ENCODE results near the gene SORCS1. TPM values are rescaled to one million over a fixed set of nuclear protein-coding genes. Genes with fewer than 3 reads are reported as not detected.
A peak's percentile ranks its signal among the peaks of the same experiment; 100 is the strongest.

SORCS1 gene
- total RNA-seq, 1 experiment from 2014 or later = not detected

DNA sequence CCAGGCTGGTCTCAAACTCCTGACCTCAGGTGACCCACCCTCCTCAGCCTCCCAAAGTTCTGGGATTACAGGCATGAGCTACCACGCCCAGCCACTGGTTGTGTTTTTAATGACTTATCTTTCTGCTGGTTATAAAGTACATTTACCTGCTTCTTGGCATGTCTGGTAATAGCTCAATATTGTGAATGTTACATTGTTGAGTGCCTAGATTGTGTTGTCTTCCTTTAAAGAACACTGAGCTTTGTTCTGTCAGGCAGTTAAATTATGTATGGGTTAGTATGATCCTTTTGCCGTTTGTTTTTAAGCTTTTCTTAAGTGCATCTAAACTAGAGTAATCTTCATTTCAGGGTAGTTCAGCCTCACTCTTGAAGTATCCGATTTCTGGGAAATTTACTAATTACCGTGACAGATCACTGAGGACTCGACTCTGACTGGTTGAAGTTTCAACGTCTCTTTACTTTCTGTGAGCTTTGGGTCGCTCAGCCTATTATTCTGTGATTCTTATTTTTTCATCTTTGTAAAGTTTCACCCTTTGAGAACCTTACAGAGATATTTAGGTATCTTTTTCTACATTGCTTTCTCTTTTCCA is 617.4 kb downstream of the SORCS1 start:
- DNase-seq (ENCODE audit: low spot score) = no peak

GRCh38 chr10:106542461-106542860 is 622.0 kb downstream of the SORCS1 start:
- DNase-seq (ENCODE audit: low spot score) = no peak

DNA sequence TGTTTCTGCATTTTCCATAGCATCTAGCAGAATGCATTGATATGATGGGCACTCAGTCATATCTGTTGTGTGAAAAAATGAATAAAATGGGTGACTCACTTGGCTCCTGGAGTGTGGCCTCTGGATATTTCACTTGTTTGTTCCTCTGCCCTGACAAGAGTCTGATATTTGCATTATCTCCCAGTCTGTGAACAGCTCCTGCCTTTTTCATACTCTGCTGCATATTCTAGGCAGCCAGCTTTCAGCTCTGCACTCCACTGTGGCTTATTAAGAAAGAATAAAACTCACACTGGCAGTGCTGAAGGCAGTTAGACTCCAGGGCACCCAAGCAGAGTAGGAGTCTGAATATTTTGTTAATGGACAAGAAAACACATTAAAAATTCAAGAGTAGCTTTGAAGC is 623.9 kb downstream of the SORCS1 start:
- DNase-seq (ENCODE audit: low spot score) = no peak

GRCh38 chr10:106537866-106538265 is 626.6 kb downstream of the SORCS1 start:
- DNase-seq (ENCODE audit: low spot score) = no peak

- peak; percentile 28 for DNase-seq (ENCODE audit: low spot score)
Observed at GRCh38 chr10:106535304-106535953, 629.1 kb downstream of the SORCS1 start.

GRCh38 chr10:106534441-106534840 is 630.1 kb downstream of the SORCS1 start:
- DNase-seq (ENCODE audit: low spot score) = no peak

GRCh38 chr10:106528702-106529101 is 635.8 kb downstream of the SORCS1 start:
- no peak for DNase-seq (ENCODE audit: low spot score)

- DNase-seq (ENCODE audit: low spot score) = no peak
Observed at GRCh38 chr10:106525835-106526234, 638.7 kb downstream of the SORCS1 start.

Small RNA genes lying within 50 kb of the gene (small RNA-seq; reads per million reads assigned to genes)
- 7.9 reads per million, percentile 87 among the genes with 10 or more reads in this experiment for gene RNA5SP325
